GM12874 (cell line): ENCODE results near the gene THG1L.

Source experiments
- TF ChIP-seq, protein P1 (sequence below): IDR thresholded peaks from 2 replicates; pipeline ENCODE4 v1.5.1; 2011; ENCODE audit warnings: low read depth, mild to moderate bottlenecking, control low read depth, low read length, moderate library complexity; ENCODE audit not compliant: insufficient read depth

THG1L gene

GRCh38 chr5:157721159-157721558 lies 10.1 kb upstream of the THG1L start:
- TF ChIP-seq, protein P1, sequence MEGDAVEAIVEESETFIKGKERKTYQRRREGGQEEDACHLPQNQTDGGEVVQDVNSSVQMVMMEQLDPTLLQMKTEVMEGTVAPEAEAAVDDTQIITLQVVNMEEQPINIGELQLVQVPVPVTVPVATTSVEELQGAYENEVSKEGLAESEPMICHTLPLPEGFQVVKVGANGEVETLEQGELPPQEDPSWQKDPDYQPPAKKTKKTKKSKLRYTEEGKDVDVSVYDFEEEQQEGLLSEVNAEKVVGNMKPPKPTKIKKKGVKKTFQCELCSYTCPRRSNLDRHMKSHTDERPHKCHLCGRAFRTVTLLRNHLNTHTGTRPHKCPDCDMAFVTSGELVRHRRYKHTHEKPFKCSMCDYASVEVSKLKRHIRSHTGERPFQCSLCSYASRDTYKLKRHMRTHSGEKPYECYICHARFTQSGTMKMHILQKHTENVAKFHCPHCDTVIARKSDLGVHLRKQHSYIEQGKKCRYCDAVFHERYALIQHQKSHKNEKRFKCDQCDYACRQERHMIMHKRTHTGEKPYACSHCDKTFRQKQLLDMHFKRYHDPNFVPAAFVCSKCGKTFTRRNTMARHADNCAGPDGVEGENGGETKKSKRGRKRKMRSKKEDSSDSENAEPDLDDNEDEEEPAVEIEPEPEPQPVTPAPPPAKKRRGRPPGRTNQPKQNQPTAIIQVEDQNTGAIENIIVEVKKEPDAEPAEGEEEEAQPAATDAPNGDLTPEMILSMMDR = no peak

- TF ChIP-seq, protein P1 = no peak
Observed at GRCh38 chr5:157729858-157730257, 1.4 kb upstream of the THG1L start.

DNA sequence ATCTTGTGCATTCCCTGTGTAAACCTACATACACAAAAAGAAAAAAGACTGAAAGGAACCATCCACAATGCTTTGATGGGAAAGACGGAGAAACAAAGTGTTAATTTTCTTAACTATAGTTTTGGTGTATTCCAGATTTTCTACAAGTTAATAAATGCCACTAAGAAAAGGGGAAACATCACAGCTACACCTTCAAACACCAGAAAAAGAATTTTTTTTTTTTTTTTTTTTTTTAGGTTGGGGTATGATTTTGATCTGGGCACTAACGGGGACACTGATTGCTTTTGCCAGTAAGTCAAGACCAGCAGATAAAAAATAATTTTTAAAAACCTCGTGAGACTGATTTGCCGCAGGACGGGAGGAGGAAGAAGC lies 334 bp upstream of the THG1L start:
- TF ChIP-seq, protein P1 = no peak

GRCh38 chr5:157732130-157732514 lies 902 bp downstream of the THG1L start:
- TF ChIP-seq, protein P1 = no peak

DNA sequence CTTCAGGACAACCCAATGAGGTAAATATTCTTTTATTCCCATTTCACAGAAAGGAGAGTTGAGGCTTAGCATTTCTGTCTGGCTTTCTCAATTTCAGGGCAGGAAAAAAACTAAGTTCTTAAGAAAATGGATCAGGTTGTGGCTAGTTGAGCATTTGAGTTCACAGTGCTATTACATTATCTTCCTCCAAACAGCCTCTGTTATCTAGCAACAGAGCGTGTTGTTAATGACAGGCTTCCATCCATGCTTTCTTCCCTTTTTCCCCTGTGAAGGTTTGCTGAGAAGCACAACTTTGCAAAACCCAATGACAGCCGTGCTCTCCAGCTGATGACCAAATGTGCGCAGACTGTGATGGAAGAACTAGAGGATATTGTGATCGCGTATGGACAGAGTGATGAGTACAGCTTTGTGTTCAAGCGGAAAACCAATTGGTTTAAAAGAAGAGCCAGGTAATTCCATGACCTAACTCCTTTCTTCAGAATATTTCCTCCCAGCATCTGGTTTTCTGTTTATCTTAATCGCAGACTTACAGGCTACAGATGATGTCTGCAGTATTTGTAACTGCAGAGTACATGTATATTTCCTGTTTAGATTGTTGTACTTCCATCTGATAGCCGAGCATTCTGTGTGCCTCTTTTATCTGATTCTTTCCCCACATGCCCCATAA lies 1.5 kb downstream of the THG1L start:
- TF ChIP-seq, protein P1 = no peak

DNA sequence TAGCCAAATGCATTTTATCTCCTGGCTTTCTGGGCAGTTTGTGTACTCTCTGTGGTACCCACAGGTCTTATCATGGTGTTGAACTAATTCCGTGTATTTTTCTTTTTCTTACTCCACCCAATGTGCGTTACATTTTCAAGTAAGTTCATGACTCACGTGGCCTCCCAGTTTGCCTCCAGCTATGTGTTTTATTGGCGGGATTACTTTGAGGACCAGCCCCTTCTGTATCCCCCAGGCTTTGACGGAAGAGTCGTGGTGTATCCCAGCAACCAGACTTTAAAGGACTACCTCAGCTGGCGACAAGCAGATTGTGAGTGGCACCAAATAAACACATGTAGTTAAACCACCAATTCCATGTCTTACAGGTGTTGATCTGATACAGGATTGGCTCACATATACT lies 3.2 kb downstream of the THG1L start:
- TF ChIP-seq, protein P1 = no peak

DNA sequence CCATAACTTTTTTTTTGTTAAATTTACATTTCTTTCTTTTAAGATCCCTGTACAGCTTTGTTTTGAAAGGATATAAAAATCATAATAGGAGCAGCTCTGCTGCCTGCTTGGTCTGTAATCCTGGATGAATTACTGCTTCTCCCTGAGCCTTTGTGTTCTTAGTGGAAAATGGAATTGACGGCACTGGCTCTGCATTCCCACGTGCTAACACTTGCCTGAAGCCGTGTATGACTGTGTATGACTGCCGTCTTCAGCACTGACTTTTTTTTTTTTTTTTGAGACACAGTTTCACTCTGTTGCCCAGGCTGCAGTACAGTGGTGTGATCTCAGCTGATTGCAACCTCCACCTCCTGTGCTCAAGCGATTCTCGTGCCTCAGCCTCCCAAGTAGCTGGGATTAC lies 4.8 kb downstream of the THG1L start:
- TF ChIP-seq, protein P1 = no peak
